H9 (cell line): Measurements from ENCODE around the gene CCDC12. TPM values are rescaled to one million over a fixed set of nuclear protein-coding genes. Genes with fewer than 3 reads are reported as not detected.

Source experiments
- DNase-seq: peaks from one replicate; pipeline ENCODE4 v3.0.0-alpha.2; 2017
- H2AFZ ChIP-seq: one replicate; pipeline ENCODE4 v1.6.1; 2013; ENCODE audit warnings: mild to moderate bottlenecking, low read length, control low read depth, moderate library complexity
- H2AK5ac ChIP-seq: 2 replicates; pipeline ENCODE4 v1.6.1; 2013; ENCODE audit warnings: low read length, control low read depth, mixed read lengths; ENCODE audit not compliant: insufficient read length
- H2BK120ac ChIP-seq: one replicate; pipeline ENCODE4 v1.6.1; 2013; ENCODE audit warnings: low read depth, mild to moderate bottlenecking, low read length, control low read depth, inconsistent platforms; ENCODE audit not compliant: poor library complexity, severe bottlenecking
- H2BK12ac ChIP-seq: 2 replicates; pipeline ENCODE4 v1.6.1; 2013; ENCODE audit warnings: low read length, control low read depth, mixed read lengths, low read depth; ENCODE audit not compliant: insufficient read length
- H2BK15ac ChIP-seq: 2 replicates; pipeline ENCODE4 v1.6.1; 2013; ENCODE audit warnings: low read depth, low read length, control low read depth
- H2BK20ac ChIP-seq: one replicate; pipeline ENCODE4 v1.6.1; 2013; ENCODE audit warnings: low read depth, mild to moderate bottlenecking, low read length, control low read depth, inconsistent platforms; ENCODE audit not compliant: poor library complexity, severe bottlenecking
- H2BK5ac ChIP-seq: 2 replicates; pipeline ENCODE4 v1.6.1; 2013; ENCODE audit warnings: low read length, control low read depth, mixed read lengths; ENCODE audit not compliant: insufficient read length
- H3K14ac ChIP-seq: 2 replicates; pipeline ENCODE4 v1.6.1; 2013; ENCODE audit warnings: low read length, control low read depth; ENCODE audit not compliant: insufficient read depth
- H3K18ac ChIP-seq: 2 replicates; pipeline ENCODE4 v1.6.1; 2013; ENCODE audit warnings: low read depth, mild to moderate bottlenecking, mixed read lengths, low read length, control low read depth; ENCODE audit not compliant: insufficient read length
- H3K23ac ChIP-seq: 2 replicates; pipeline ENCODE4 v1.6.1; 2013; ENCODE audit warnings: low read length, control low read depth, mixed read lengths, low read depth; ENCODE audit not compliant: insufficient read length
- H3K23me2 ChIP-seq: 2 replicates; pipeline ENCODE4 v1.6.1; 2013; ENCODE audit warnings: low read depth, mild to moderate bottlenecking, mixed read lengths, low read length, control low read depth; ENCODE audit not compliant: insufficient read length, poor library complexity, severe bottlenecking
- H3K27ac ChIP-seq: 2 replicates; pipeline ENCODE4 v1.5.1; 2013; ENCODE audit warnings: low read length, control low read depth, mixed read lengths, low read depth; ENCODE audit not compliant: insufficient read length
- H3K27me3 ChIP-seq: 2 replicates; pipeline ENCODE4 v1.6.1; 2013; ENCODE audit warnings: low read length, control low read depth, inconsistent platforms; ENCODE audit not compliant: insufficient read depth
- H3K4ac ChIP-seq: 2 replicates; pipeline ENCODE4 v1.6.1; 2013; ENCODE audit warnings: low read depth, mild to moderate bottlenecking, control low read depth, inconsistent platforms, low read length, moderate library complexity
- H3K4me1 ChIP-seq: 2 replicates; pipeline ENCODE4 v1.6.1; 2013; ENCODE audit warnings: low read length, control low read depth, inconsistent platforms; ENCODE audit not compliant: insufficient read depth
- H3K4me2 ChIP-seq: 2 replicates; pipeline ENCODE4 v1.6.1; 2013; ENCODE audit warnings: low read length, control low read depth, mixed read lengths; ENCODE audit not compliant: insufficient read length, insufficient read depth
- H3K56ac ChIP-seq: 2 replicates; pipeline ENCODE4 v1.6.1; 2013; ENCODE audit warnings: low read depth, mild to moderate bottlenecking, mixed read lengths, low read length, control low read depth; ENCODE audit not compliant: insufficient read length
- H3K79me1 ChIP-seq: 2 replicates; pipeline ENCODE4 v1.6.1; 2013; ENCODE audit warnings: low read depth, mild to moderate bottlenecking, moderate library complexity, low read length, control low read depth, inconsistent platforms; ENCODE audit not compliant: insufficient read depth, poor library complexity, severe bottlenecking
- H3K79me2 ChIP-seq: 2 replicates; pipeline ENCODE4 v1.6.1; 2013; ENCODE audit warnings: low read length, control low read depth, inconsistent platforms; ENCODE audit not compliant: insufficient read depth
- H3K9ac ChIP-seq: 2 replicates; pipeline ENCODE4 v1.6.1; 2013; ENCODE audit warnings: low read length, control low read depth, mixed read lengths; ENCODE audit not compliant: insufficient read length; ENCODE audit errors: extremely low read depth
- H3K9me3 ChIP-seq: one replicate; pipeline ENCODE4 v1.6.1; 2013; ENCODE audit warnings: low read depth, low read length, inconsistent platforms; ENCODE audit not compliant: control insufficient read depth
- H3T11ph ChIP-seq: one replicate; pipeline ENCODE4 v1.6.1; 2013; ENCODE audit warnings: mild to moderate bottlenecking, low read length, control low read depth, inconsistent platforms
- H4K20me1 ChIP-seq: one replicate; pipeline ENCODE4 v1.6.1; 2013; ENCODE audit not compliant: control insufficient read depth, insufficient read length, insufficient read depth
- H4K5ac ChIP-seq: 2 replicates; pipeline ENCODE4 v1.6.1; 2013; ENCODE audit warnings: low read depth, mild to moderate bottlenecking, mixed read lengths, low read length, control low read depth; ENCODE audit not compliant: insufficient read length
- H4K8ac ChIP-seq: replicated peaks from 2 replicates; pipeline ENCODE4 v1.6.1; 2013; ENCODE audit warnings: low read length, control low read depth, mixed read lengths, low read depth; ENCODE audit not compliant: insufficient read length
- H4K91ac ChIP-seq: 2 replicates; pipeline ENCODE4 v1.6.1; 2013; ENCODE audit warnings: low read depth, mild to moderate bottlenecking, moderate library complexity, mixed read lengths, low read length, control low read depth; ENCODE audit not compliant: insufficient read length
- H3K27ac Mint-ChIP-seq, 3 experiments: 2 replicates in 2 of 3; 3 replicates in 1 of 3; pipeline ENCODE4 v1.8.0; 2020 to 2021; ENCODE audit warnings: mixed read lengths in 3 of 3, mild to moderate bottlenecking in 1 of 3, moderate library complexity in 1 of 3
- H3K27me3 Mint-ChIP-seq: 2 replicates; pipeline ENCODE4 v1.8.0; 2021; ENCODE audit warnings: low read depth, mild to moderate bottlenecking, moderate library complexity, mixed read lengths
- H3K36me3 Mint-ChIP-seq, 3 experiments: 2 replicates in 2 of 3; 3 replicates in 1 of 3; pipeline ENCODE4 v1.8.0; 2020 to 2021; ENCODE audit warnings: low read depth in 3 of 3, mixed read lengths in 3 of 3; ENCODE audit not compliant: insufficient read depth in 1 of 3
- H3K4me1 Mint-ChIP-seq, 2 experiments: 2 replicates each; pipeline ENCODE4 v1.8.0; 2020; ENCODE audit warnings: mixed read lengths in 2 of 2
- H3K4me3 Mint-ChIP-seq, 2 experiments: 2 replicates in 1 of 2; 3 replicates in 1 of 2; pipeline ENCODE4 v1.8.0; 2020 to 2021; ENCODE audit warnings: mild to moderate bottlenecking in 2 of 2, mixed read lengths in 2 of 2, moderate library complexity in 1 of 2
- H3K9me3 Mint-ChIP-seq, 2 experiments: 2 replicates in 1 of 2; 3 replicates in 1 of 2; pipeline ENCODE4 v1.8.0; 2020; ENCODE audit warnings: mild to moderate bottlenecking in 2 of 2, mixed read lengths in 2 of 2, moderate library complexity in 1 of 2
- CTCF ChIP-seq: fragments of 200-600 bp; sonication (generic); conservative IDR thresholded peaks from 3 replicates; pipeline ENCODE4 v1.8.0; 2021; ENCODE audit warnings: antibody characterized with exemption, mild to moderate bottlenecking
- WGBS: extraction: QIAGEN DNeasy Blood & Tissue Kit; methylation state at CpG from one replicate; pipeline ENCODE4 v1.1.7; 2013; ENCODE audit warnings: missing lambda C conversion rate, low lambda C conversion rate, mixed read lengths; ENCODE audit not compliant: insufficient read length; ENCODE audit errors: extremely low coverage; 5-methylcytosine and 5-hydroxymethylcytosine counted together
- total RNA-seq: library from RNA; stranded (reverse); gene quantifications from 2 replicates; pipeline ENCODE4 v1.2.1, GENCODE V29; 2021

The CCDC12 gene
- total RNA-seq, 1 experiment from 2014 or later = 54.0 TPM

- H4K5ac ChIP-seq = no peak overlapping the region
- Mint-ChIP-seq H3K36me3 (no peaks in the 10 kb centered on the region), H3K9me3 (no peaks in the 10 kb centered on the region), H3K4me1 (no peaks in the 10 kb centered on the region), H3K27me3 (peaks cover 6% of the 10 kb centered on the region), H3K4me3 (no peak overlapping the region), H3K27ac (no peak overlapping the region; a peak in 1 of 7 replicates)
- no peak overlapping the region for H3K4me2 ChIP-seq
- H2AK5ac ChIP-seq = no peak overlapping the region
- no peak overlapping the region for H2BK20ac ChIP-seq
- no peak overlapping the region for H3T11ph ChIP-seq
- H2BK120ac ChIP-seq = no peak overlapping the region
- H3K27ac ChIP-seq = no peak overlapping the region
- no peak overlapping the region for H3K4ac ChIP-seq
- no peak for TF ChIP-seq CTCF
- H3K14ac ChIP-seq = no peak overlapping the region; the same call in 1 of the 2 replicates
- no peak overlapping the region for H3K18ac ChIP-seq
- no peak for DNase-seq
- no peaks in the 10 kb centered on the region for H3K79me2 ChIP-seq
- WGBS = no CpG with 5 or more reads among the region's 3 CpGs
- H4K8ac ChIP-seq = no peak overlapping the region
- H3K56ac ChIP-seq = no peak overlapping the region
- no peak overlapping the region for H3K23ac ChIP-seq
- no peak overlapping the region for H2BK5ac ChIP-seq
- no peaks in the 10 kb centered on the region for H3K9me3 ChIP-seq
- no peak overlapping the region for H2AFZ ChIP-seq
- no peak overlapping the region for H2BK15ac ChIP-seq
- H3K4me1 ChIP-seq = no peaks in the 10 kb centered on the region
- no peaks in the 10 kb centered on the region; the same call in 1 of the 2 replicates for H3K27me3 ChIP-seq
- H4K91ac ChIP-seq = no peak overlapping the region
- no peaks in the 10 kb centered on the region for H4K20me1 ChIP-seq
- H2BK12ac ChIP-seq = no peak overlapping the region
- H3K9ac ChIP-seq = no peak overlapping the region
- H3K23me2 ChIP-seq = no peaks in the 10 kb centered on the region
- H3K79me1 ChIP-seq = no peaks in the 10 kb centered on the region
Observed at GRCh38 chr3:46901061-46901460, 75.5 kb downstream of the CCDC12 start.
